22Rv1 (cell line): Measurements from ENCODE around the gene TNS3.

Experiments
- H3K27ac ChIP-seq: fragments of 450-650 bp; 2 replicates; pipeline ENCODE4 v1.5.1; 2017
- CTCF ChIP-seq: fragments of 450-650 bp; IDR thresholded peaks from 2 replicates; pipeline ENCODE4 v1.5.1; 2017; ENCODE audit warnings: mild to moderate bottlenecking
- ZFX ChIP-seq: fragments of 450-650 bp; IDR thresholded peaks from 2 replicates; pipeline ENCODE4 v1.6.1; 2017; ENCODE audit warnings: antibody characterized with exemption, borderline replicate concordance

Gene TNS3

GRCh38 chr7:47478017-47478344 lies 103.9 kb downstream of the TNS3 start:
- no peak overlapping the region for H3K27ac ChIP-seq
- TF ChIP-seq CTCF (no peak), ZFX (no peak)

GRCh38 chr7:47477191-47478016 lies 104.5 kb downstream of the TNS3 start:
- H3K27ac ChIP-seq = no peak overlapping the region
- TF ChIP-seq ZFX (no peak), CTCF (no peak)

GRCh38 chr7:47475880-47476227 lies 106.1 kb downstream of the TNS3 start:
- TF ChIP-seq CTCF (no peak), ZFX (no peak)
- H3K27ac ChIP-seq = peak overlapping the region; percentile 95

- peak overlapping the region; percentile 95 for H3K27ac ChIP-seq
- peak; percentile 16; the same call in 1 of the 2 replicates for TF ChIP-seq CTCF
- TF ChIP-seq ZFX = no peak
Measured at GRCh38 chr7:47474937-47475879, 106.7 kb downstream of the TNS3 start.

GRCh38 chr7:47474211-47474936 lies 107.5 kb downstream of the TNS3 start:
- no peak for TF ChIP-seq CTCF
- TF ChIP-seq ZFX = no peak
- H3K27ac ChIP-seq = peak overlapping the region; percentile 95

GRCh38 chr7:47473499-47474210 lies 108.3 kb downstream of the TNS3 start:
- TF ChIP-seq CTCF (no peak), ZFX (no peak)
- peak overlapping the region; percentile 95 for H3K27ac ChIP-seq
